GM23338 (cell line): ENCODE measurements around the gene COMMD7. TPM values are rescaled to one million over a fixed set of nuclear protein-coding genes. Genes with fewer than 3 reads are reported as not detected.

ENCODE experiments used
- ATAC-seq: fragments of 200-7000 bp; cut with Tn5 transposase; 3 replicates; pipeline ENCODE4 v1.9.1; 2020
- DNase-seq: peaks from one replicate; pipeline ENCODE4 v3.0.0-alpha.2; 2015; ENCODE audit warnings: low spot score
- H2AFZ ChIP-seq: fragments of 200-600 bp; sonication (generic); 2 replicates; pipeline ENCODE4 v1.8.0; 2016; ENCODE audit warnings: antibody characterized with exemption, mild to moderate bottlenecking, moderate library complexity
- H3F3A ChIP-seq: fragments of 200-600 bp; sonication (generic); replicated peaks from 2 replicates; pipeline ENCODE4 v1.8.0; 2017; ENCODE audit warnings: antibody characterized with exemption, mixed run types, low read depth
- H3K27ac ChIP-seq: fragments of 200-600 bp; sonication (generic); 2 replicates; pipeline ENCODE4 v1.6.1; 2016; ENCODE audit warnings: low read depth
- H3K27me3 ChIP-seq: fragments of 200-600 bp; sonication (generic); 2 replicates; pipeline ENCODE4 v1.8.0; 2016; ENCODE audit warnings: mild to moderate bottlenecking, mixed run types, moderate library complexity; ENCODE audit not compliant: insufficient read depth
- H3K36me3 ChIP-seq: fragments of 200-600 bp; sonication (generic); 2 replicates; pipeline ENCODE4 v1.8.0; 2016; ENCODE audit warnings: mild to moderate bottlenecking; ENCODE audit not compliant: insufficient read depth
- H3K4me1 ChIP-seq: fragments of 200-600 bp; sonication (generic); 2 replicates; pipeline ENCODE4 v1.8.0; 2016; ENCODE audit warnings: mild to moderate bottlenecking, moderate library complexity; ENCODE audit not compliant: insufficient read depth
- H3K4me2 ChIP-seq: fragments of 200-600 bp; sonication (generic); 2 replicates; pipeline ENCODE4 v1.7.1; 2017; ENCODE audit warnings: mixed run types
- H3K4me3 ChIP-seq: fragments of 200-600 bp; sonication (generic); 2 replicates; pipeline ENCODE4 v1.6.1; 2016; ENCODE audit warnings: mixed run types
- H3K79me2 ChIP-seq: fragments of 200-600 bp; sonication (generic); replicated peaks from 2 replicates; pipeline ENCODE4 v1.8.0; 2017; ENCODE audit warnings: mild to moderate bottlenecking; ENCODE audit not compliant: insufficient read depth
- H3K9me2 ChIP-seq: fragments of 200-600 bp; sonication (generic); 2 replicates; pipeline ENCODE4 v1.8.0; 2017; ENCODE audit not compliant: insufficient read depth
- H4K20me1 ChIP-seq: fragments of 200-600 bp; sonication (generic); replicated peaks from 2 replicates; pipeline ENCODE4 v1.8.0; 2017; ENCODE audit warnings: mild to moderate bottlenecking; ENCODE audit not compliant: insufficient read depth
- H3K27ac Mint-ChIP-seq: 2 replicates; pipeline ENCODE4 v1.8.0; 2020; ENCODE audit warnings: inconsistent platforms, mild to moderate bottlenecking, moderate library complexity, mixed read lengths
- H3K27me3 Mint-ChIP-seq: 3 replicates; pipeline ENCODE4 v1.8.0; 2022; ENCODE audit warnings: low read depth, mild to moderate bottlenecking, moderate library complexity, mixed read lengths, inconsistent platforms; ENCODE audit not compliant: insufficient read depth, poor library complexity
- H3K36me3 Mint-ChIP-seq: 3 replicates; pipeline ENCODE4 v1.8.0; 2021; ENCODE audit warnings: low read depth, mild to moderate bottlenecking, inconsistent platforms, moderate library complexity, mixed read lengths
- H3K4me1 Mint-ChIP-seq: 3 replicates; pipeline ENCODE4 v1.8.0; 2020; ENCODE audit warnings: mild to moderate bottlenecking, inconsistent platforms, mixed read lengths
- H3K4me3 Mint-ChIP-seq: 3 replicates; pipeline ENCODE4 v1.8.0; 2021; ENCODE audit warnings: moderate library complexity, mild to moderate bottlenecking, inconsistent platforms, mixed read lengths
- H3K9me3 Mint-ChIP-seq: 3 replicates; pipeline ENCODE4 v1.8.0; 2020; ENCODE audit warnings: moderate library complexity, mild to moderate bottlenecking, inconsistent platforms, mixed read lengths
- CREB1 ChIP-seq: fragments of 250-450 bp; sonication (Bioruptor Pico); IDR thresholded peaks from 2 replicates; pipeline ENCODE4 v1.5.0; 2020; ENCODE audit warnings: low read depth, mild to moderate bottlenecking, moderate library complexity
- EZH2 ChIP-seq: fragments of 200-600 bp; sonication (generic); IDR thresholded peaks from one replicate; pipeline ENCODE4 v1.8.0; 2017; ENCODE audit warnings: antibody characterized with exemption, mild to moderate bottlenecking, low read depth; ENCODE audit not compliant: unreplicated experiment
- EZH2phosphoT487 ChIP-seq: fragments of 200-600 bp; sonication (generic); IDR thresholded peaks from one replicate; pipeline ENCODE4 v1.8.1; 2018; ENCODE audit warnings: antibody characterized with exemption; ENCODE audit not compliant: unreplicated experiment
- NANOG ChIP-seq: IDR thresholded peaks from 2 replicates; pipeline ENCODE4 v1.6.1; 2016; ENCODE audit warnings: antibody characterized with exemption, borderline replicate concordance
- REST ChIP-seq: IDR thresholded peaks from one replicate; pipeline ENCODE4 v1.6.1; 2018; ENCODE audit warnings: antibody characterized with exemption; ENCODE audit not compliant: unreplicated experiment
- STAT1 ChIP-seq: IDR thresholded peaks from one replicate; pipeline ENCODE4 v1.6.1; 2016; ENCODE audit warnings: antibody characterized with exemption; ENCODE audit not compliant: unreplicated experiment
- ZNF331 ChIP-seq: fragments of 250-450 bp; sonication (Bioruptor Pico); IDR thresholded peaks from 2 replicates; pipeline ENCODE4 v1.5.0; 2020; ENCODE audit warnings: low read depth, mild to moderate bottlenecking, moderate library complexity
- polyA plus RNA-seq: library from polyadenylated mRNA; unstranded; fragments of >200 nt; fragmentation: Nextera tagmentation; extraction: Ambion mirVana; gene quantifications from 2 replicates; pipeline ENCODE4 v1.2.1, GENCODE V29; 2016
- total RNA-seq: library from RNA; depleted of rRNA; stranded (reverse); fragments of >200 nt; shearing (Covaris generic); gene quantifications from 2 replicates; pipeline ENCODE4 v1.2.3, GENCODE V29; 2014
- TF ChIP-seq, protein P1 (sequence below): IDR thresholded peaks from 2 replicates; pipeline ENCODE4 v1.6.1; 2016; ENCODE audit warnings: antibody characterized with exemption

Gene COMMD7
- total and polyA plus RNA-seq, 2 experiments from 2014 or later: 67.3 to 86.4 TPM

DNA sequence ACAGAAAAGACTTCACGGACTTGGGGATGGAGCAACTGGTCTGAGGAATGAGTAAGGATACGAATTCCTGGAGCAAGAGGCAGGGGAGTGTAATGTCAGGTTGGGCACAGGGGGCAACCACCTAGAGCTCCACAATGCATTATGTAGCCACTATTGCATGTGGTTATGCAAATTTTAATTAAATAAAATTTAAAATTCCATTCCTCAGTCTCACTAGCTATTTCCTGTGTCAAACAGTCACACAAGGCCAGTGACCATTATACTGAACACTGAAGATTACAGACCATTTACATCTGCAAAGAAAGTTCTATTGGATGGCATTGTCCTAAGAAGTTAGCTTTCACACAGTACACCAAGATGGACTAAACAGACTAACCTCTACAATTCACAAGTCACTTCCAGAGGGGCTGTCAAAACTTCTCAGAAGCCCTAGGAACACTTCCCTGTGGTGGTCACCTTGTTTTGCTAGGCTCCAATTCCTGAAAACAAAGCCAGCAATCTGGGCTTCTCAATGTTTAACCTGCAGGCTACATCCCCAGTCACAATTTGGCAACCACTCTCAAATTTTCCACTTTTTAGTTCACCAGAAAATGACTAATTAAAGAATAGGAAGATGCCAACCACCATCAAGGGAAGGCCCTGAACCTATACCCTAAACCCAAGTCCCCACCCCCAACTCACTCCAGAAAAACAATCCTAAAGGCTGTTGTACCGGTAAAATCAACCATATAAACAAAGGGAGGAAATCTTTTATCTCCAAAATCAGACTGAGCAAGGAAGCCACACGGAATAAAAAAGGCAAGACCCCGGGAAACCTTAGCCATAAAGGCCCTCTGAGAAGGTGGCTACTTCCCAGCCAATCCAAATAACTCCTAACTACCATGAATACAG lies 35.3 kb downstream of the COMMD7 start:
- H3K36me3 Mint-ChIP-seq: peaks cover 30% of the 10 kb centered on the region
- H3K4me1 Mint-ChIP-seq: peaks cover 40% of the 10 kb centered on the region
- no peak overlapping the region; the same call in 2 of the 3 replicates for H3K4me3 Mint-ChIP-seq
- H3K9me3 Mint-ChIP-seq: no peaks in the 10 kb centered on the region
- Histone ChIP-seq H3K9me2 (no peaks in the 10 kb centered on the region), H4K20me1 (peaks cover 33% of the 10 kb centered on the region), H3K27ac (peak overlapping the region; percentile 79), H3K27me3 (no peaks in the 10 kb centered on the region), H3F3A (peaks cover 27% of the 10 kb centered on the region), H3K36me3 (peaks cover 46% of the 10 kb centered on the region), H3K4me2 (peak overlapping the region; percentile 20), H2AFZ (no peak overlapping the region), H3K4me3 (no peak overlapping the region), H3K79me2 (peaks cover 79% of the 10 kb centered on the region), H3K4me1 (peaks cover 42% of the 10 kb centered on the region)
- H3K27ac Mint-ChIP-seq: peak overlapping the region; percentile 86
- ATAC-seq (no peak), DNase-seq (no peak)
- H3K27me3 Mint-ChIP-seq: peaks cover 7% of the 10 kb centered on the region
- TF ChIP-seq CREB1 (CRISPR knock-in tag) (no peak), ZNF331 (CRISPR knock-in tag) (no peak), EZH2 (no peak), REST (no peak), NANOG (no peak)
- TF ChIP-seq, protein P1, sequence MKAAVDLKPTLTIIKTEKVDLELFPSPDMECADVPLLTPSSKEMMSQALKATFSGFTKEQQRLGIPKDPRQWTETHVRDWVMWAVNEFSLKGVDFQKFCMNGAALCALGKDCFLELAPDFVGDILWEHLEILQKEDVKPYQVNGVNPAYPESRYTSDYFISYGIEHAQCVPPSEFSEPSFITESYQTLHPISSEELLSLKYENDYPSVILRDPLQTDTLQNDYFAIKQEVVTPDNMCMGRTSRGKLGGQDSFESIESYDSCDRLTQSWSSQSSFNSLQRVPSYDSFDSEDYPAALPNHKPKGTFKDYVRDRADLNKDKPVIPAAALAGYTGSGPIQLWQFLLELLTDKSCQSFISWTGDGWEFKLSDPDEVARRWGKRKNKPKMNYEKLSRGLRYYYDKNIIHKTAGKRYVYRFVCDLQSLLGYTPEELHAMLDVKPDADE: no peak

DNA sequence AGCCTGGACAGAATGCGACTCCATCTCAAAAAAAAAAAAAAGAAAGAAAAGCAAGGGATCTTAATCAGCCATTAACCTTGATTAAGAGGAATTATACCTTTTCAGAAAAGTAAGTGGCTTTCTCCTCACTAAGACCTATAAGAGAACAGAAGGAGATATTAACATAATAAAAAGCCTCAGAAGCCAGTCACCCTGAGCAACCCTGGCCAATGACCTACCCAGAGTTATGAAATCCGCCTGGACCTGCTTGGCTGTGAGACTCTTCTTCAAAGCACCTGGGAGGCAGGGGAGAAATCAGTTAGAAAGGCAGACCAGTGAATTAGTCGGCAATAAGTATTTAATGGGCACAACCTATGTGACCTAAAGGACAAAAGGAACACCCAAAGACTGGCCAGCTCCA lies 36.8 kb downstream of the COMMD7 start:
- peaks cover 7% of the 10 kb centered on the region for H3K27me3 Mint-ChIP-seq
- H3K4me1 Mint-ChIP-seq: peaks cover 47% of the 10 kb centered on the region
- H3K9me3 Mint-ChIP-seq: no peaks in the 10 kb centered on the region
- Histone ChIP-seq H2AFZ (no peak overlapping the region), H3K27me3 (no peaks in the 10 kb centered on the region), H3K4me2 (peak overlapping the region; percentile 4), H3K27ac (peak overlapping the region; percentile 34), H3K36me3 (peaks cover 59% of the 10 kb centered on the region), H3K79me2 (peaks cover 64% of the 10 kb centered on the region), H3K4me1 (peaks cover 48% of the 10 kb centered on the region), H3K4me3 (no peak overlapping the region), H4K20me1 (peaks cover 31% of the 10 kb centered on the region), H3F3A (peaks cover 24% of the 10 kb centered on the region), H3K9me2 (no peaks in the 10 kb centered on the region)
- ATAC-seq (peak; percentile 30; the same call in 2 of the 3 replicates), DNase-seq (no peak)
- H3K27ac Mint-ChIP-seq: peak overlapping the region; percentile 57; the same call in 1 of the 2 replicates
- H3K36me3 Mint-ChIP-seq: peaks cover 44% of the 10 kb centered on the region
- no peak overlapping the region for H3K4me3 Mint-ChIP-seq
- TF ChIP-seq, protein P1: no peak
- TF ChIP-seq STAT1 (no peak), EZH2phosphoT487 (no peak)
